Measurements from ENCODE around the gene STARD3NL. TPM values are rescaled to one million over a fixed set of nuclear protein-coding genes. Genes with fewer than 3 reads are reported as not detected.
"Not testable (repeated sequence)": the region's sequence is repeated elsewhere in the genome, so short reads cannot be mapped to it uniquely, and the experiment has no call there.

Gene STARD3NL
- total and polyA plus RNA-seq, 2 experiments from 2014 or later = 55.1 to 55.3 TPM

DNA sequence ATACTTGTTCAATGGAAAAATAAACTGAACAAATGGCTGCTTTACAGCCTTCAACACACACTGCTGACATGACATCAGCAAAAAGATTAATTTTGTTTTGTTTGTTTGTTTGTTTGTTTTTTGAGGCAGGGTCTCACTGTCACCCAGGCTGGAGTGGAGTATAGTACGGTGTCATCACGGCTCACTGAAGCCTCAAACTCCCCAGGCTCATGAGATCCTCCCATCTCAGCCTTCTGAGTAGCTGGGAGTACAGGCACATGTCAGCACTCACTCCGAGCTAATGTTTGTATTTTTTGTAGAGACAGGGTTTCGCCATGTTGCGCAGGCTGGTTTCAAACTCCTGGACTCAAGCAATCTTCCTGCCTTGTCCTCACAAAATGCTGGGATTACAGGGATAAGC, 84.5 kb downstream of the STARD3NL start (continued):
- TF ChIP-seq ZNF114 (CRISPR knock-in tag; IDR thresholded peaks at IDR 0.05) = no peak
- no peak for TF ChIP-seq STAT1 (IDR thresholded peaks at IDR 0.05; ENCODE audit: unreplicated experiment)

DNA sequence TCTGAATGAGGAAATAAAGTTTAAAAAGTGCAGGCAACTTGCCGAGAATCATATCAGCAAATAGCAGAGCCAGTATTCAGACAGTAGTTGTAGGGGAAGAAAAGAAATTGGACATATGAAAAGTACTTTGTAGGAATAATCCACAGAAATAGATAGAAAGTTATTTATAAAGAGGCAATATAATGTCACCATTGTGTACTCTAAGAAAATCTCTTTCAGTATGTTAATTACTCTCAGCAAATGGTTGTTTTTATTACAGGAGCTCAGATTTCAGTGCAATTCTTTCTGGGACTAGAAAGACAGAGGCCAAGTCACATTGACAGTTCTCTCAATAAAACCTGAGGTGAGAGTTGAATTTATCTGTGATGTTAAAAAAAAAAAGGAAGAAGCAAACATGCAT, 85.2 kb downstream of the STARD3NL start:
- not testable (repeated sequence) for H3K4me1 Mint-ChIP-seq; H3K4me2 ChIP-seq; H3K36me3 Mint-ChIP-seq (ENCODE audit: low read depth)

DNA sequence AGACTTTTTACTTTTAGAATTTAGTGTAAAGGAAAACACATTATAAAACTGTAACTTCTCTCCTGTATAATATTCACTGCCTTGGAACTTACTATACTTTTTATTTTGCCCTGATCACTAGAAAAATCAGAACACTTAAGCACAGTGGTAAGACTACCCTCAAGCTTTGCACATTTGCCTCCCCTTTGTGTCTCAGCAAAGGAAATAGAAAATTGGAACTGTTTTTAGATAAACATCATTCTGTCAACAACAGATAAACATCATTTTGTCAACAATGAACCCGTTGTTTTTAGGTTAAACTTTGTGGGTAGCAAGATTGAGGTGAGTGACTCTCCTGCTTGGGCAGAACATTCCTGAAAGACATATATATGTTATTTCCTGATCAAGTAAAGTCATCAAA, 86.6 kb downstream of the STARD3NL start:
- H3K27me3 ChIP-seq (ENCODE audit: insufficient read depth); H3K4me1 Mint-ChIP-seq; DNase-seq (ENCODE audit: low spot score); H4K20me1 ChIP-seq (replicated peaks; ENCODE audit: insufficient read depth); H3K4me3 Mint-ChIP-seq; H3K36me3 Mint-ChIP-seq (ENCODE audit: low read depth); H3K9me3 Mint-ChIP-seq; H3K79me2 ChIP-seq (replicated peaks; ENCODE audit: insufficient read depth); H2AFZ ChIP-seq; H3K27ac ChIP-seq (ENCODE audit: low read depth); H3K9me2 ChIP-seq (ENCODE audit: insufficient read depth); H3F3A ChIP-seq (replicated peaks; ENCODE audit: low read depth); H3K4me1 ChIP-seq (ENCODE audit: insufficient read depth); ATAC-seq; H3K27me3 Mint-ChIP-seq (ENCODE audit: insufficient read depth, low read depth, poor library complexity); H3K36me3 ChIP-seq (ENCODE audit: insufficient read depth); H3K27ac Mint-ChIP-seq; H3K4me2 ChIP-seq; H3K4me3 ChIP-seq: not testable (repeated sequence)

More for the DNA sequence above, 85.2 kb downstream of the STARD3NL start:
- not testable (repeated sequence) for H3K4me3 Mint-ChIP-seq; H3K27ac Mint-ChIP-seq; H2AFZ ChIP-seq; H3K9me3 Mint-ChIP-seq; H3K36me3 ChIP-seq (ENCODE audit: insufficient read depth); ATAC-seq; DNase-seq (ENCODE audit: low spot score); H3K4me1 ChIP-seq (ENCODE audit: insufficient read depth); H3K27ac ChIP-seq (ENCODE audit: low read depth); H3K79me2 ChIP-seq (replicated peaks; ENCODE audit: insufficient read depth); H3F3A ChIP-seq (replicated peaks; ENCODE audit: low read depth); H4K20me1 ChIP-seq (replicated peaks; ENCODE audit: insufficient read depth); H3K27me3 Mint-ChIP-seq (ENCODE audit: insufficient read depth, low read depth, poor library complexity); H3K4me3 ChIP-seq; H3K9me2 ChIP-seq (ENCODE audit: insufficient read depth); H3K27me3 ChIP-seq (ENCODE audit: insufficient read depth)

GRCh38 chr7:38265958-38266357, 87.9 kb downstream of the STARD3NL start:
- H3K9me2 ChIP-seq (ENCODE audit: insufficient read depth); H3K4me3 ChIP-seq; H3K4me1 Mint-ChIP-seq; H3F3A ChIP-seq (replicated peaks; ENCODE audit: low read depth); H3K27me3 ChIP-seq (ENCODE audit: insufficient read depth); H3K36me3 ChIP-seq (ENCODE audit: insufficient read depth); H2AFZ ChIP-seq; H3K9me3 Mint-ChIP-seq; H3K27me3 Mint-ChIP-seq (ENCODE audit: insufficient read depth, low read depth, poor library complexity); DNase-seq (ENCODE audit: low spot score); H3K4me3 Mint-ChIP-seq; H3K4me2 ChIP-seq; H3K36me3 Mint-ChIP-seq (ENCODE audit: low read depth); H3K27ac ChIP-seq (ENCODE audit: low read depth); H4K20me1 ChIP-seq (replicated peaks; ENCODE audit: insufficient read depth); ATAC-seq; H3K27ac Mint-ChIP-seq; H3K4me1 ChIP-seq (ENCODE audit: insufficient read depth); H3K79me2 ChIP-seq (replicated peaks; ENCODE audit: insufficient read depth): not testable (repeated sequence)

GRCh38 chr7:38269704-38270346, 91.8 kb downstream of the STARD3NL start:
- H3F3A ChIP-seq (replicated peaks; ENCODE audit: low read depth); H3K9me3 Mint-ChIP-seq; H3K27ac ChIP-seq (ENCODE audit: low read depth); DNase-seq (ENCODE audit: low spot score); H3K4me1 Mint-ChIP-seq; H3K79me2 ChIP-seq (replicated peaks; ENCODE audit: insufficient read depth); H3K27me3 Mint-ChIP-seq (ENCODE audit: insufficient read depth, low read depth, poor library complexity); H3K4me1 ChIP-seq (ENCODE audit: insufficient read depth); H3K4me3 ChIP-seq; H3K27ac Mint-ChIP-seq; H4K20me1 ChIP-seq (replicated peaks; ENCODE audit: insufficient read depth); ATAC-seq; H3K4me3 Mint-ChIP-seq; H3K9me2 ChIP-seq (ENCODE audit: insufficient read depth); H2AFZ ChIP-seq; H3K36me3 Mint-ChIP-seq (ENCODE audit: low read depth); H3K36me3 ChIP-seq (ENCODE audit: insufficient read depth); H3K4me2 ChIP-seq; H3K27me3 ChIP-seq (ENCODE audit: insufficient read depth): not testable (repeated sequence)

- not testable (repeated sequence) for H3K4me2 ChIP-seq; H3K9me2 ChIP-seq (ENCODE audit: insufficient read depth); H3K27me3 Mint-ChIP-seq (ENCODE audit: insufficient read depth, low read depth, poor library complexity); H3K27me3 ChIP-seq (ENCODE audit: insufficient read depth); H2AFZ ChIP-seq; H3K36me3 Mint-ChIP-seq (ENCODE audit: low read depth); H3K4me3 Mint-ChIP-seq; H3K27ac Mint-ChIP-seq; H3K4me1 Mint-ChIP-seq; H4K20me1 ChIP-seq (replicated peaks; ENCODE audit: insufficient read depth); H3K4me3 ChIP-seq; H3K36me3 ChIP-seq (ENCODE audit: insufficient read depth); ATAC-seq; H3K4me1 ChIP-seq (ENCODE audit: insufficient read depth); H3K79me2 ChIP-seq (replicated peaks; ENCODE audit: insufficient read depth); H3K27ac ChIP-seq (ENCODE audit: low read depth); DNase-seq (ENCODE audit: low spot score); H3F3A ChIP-seq (replicated peaks; ENCODE audit: low read depth); H3K9me3 Mint-ChIP-seq
Measured at GRCh38 chr7:38270405-38270804, 92.4 kb downstream of the STARD3NL start.
